H9 (cell line): ENCODE measurements around the gene FSTL1. TPM values are rescaled to one million over a fixed set of nuclear protein-coding genes. Genes with fewer than 3 reads are reported as not detected.

Experiments used
- DNase-seq: peaks from one replicate; pipeline ENCODE4 v3.0.0-alpha.2; 2017
- H2AFZ ChIP-seq: one replicate; pipeline ENCODE4 v1.6.1; 2013; ENCODE audit warnings: mild to moderate bottlenecking, low read length, control low read depth, moderate library complexity
- H2AK5ac ChIP-seq: 2 replicates; pipeline ENCODE4 v1.6.1; 2013; ENCODE audit warnings: low read length, control low read depth, mixed read lengths; ENCODE audit not compliant: insufficient read length
- H2BK120ac ChIP-seq: one replicate; pipeline ENCODE4 v1.6.1; 2013; ENCODE audit warnings: low read depth, mild to moderate bottlenecking, low read length, control low read depth, inconsistent platforms; ENCODE audit not compliant: poor library complexity, severe bottlenecking
- H2BK12ac ChIP-seq: 2 replicates; pipeline ENCODE4 v1.6.1; 2013; ENCODE audit warnings: low read length, control low read depth, mixed read lengths, low read depth; ENCODE audit not compliant: insufficient read length
- H2BK15ac ChIP-seq: 2 replicates; pipeline ENCODE4 v1.6.1; 2013; ENCODE audit warnings: low read depth, low read length, control low read depth
- H2BK20ac ChIP-seq: one replicate; pipeline ENCODE4 v1.6.1; 2013; ENCODE audit warnings: low read depth, mild to moderate bottlenecking, low read length, control low read depth, inconsistent platforms; ENCODE audit not compliant: poor library complexity, severe bottlenecking
- H2BK5ac ChIP-seq: 2 replicates; pipeline ENCODE4 v1.6.1; 2013; ENCODE audit warnings: low read length, control low read depth, mixed read lengths; ENCODE audit not compliant: insufficient read length
- H3K14ac ChIP-seq: 2 replicates; pipeline ENCODE4 v1.6.1; 2013; ENCODE audit warnings: low read length, control low read depth; ENCODE audit not compliant: insufficient read depth
- H3K18ac ChIP-seq: 2 replicates; pipeline ENCODE4 v1.6.1; 2013; ENCODE audit warnings: low read depth, mild to moderate bottlenecking, mixed read lengths, low read length, control low read depth; ENCODE audit not compliant: insufficient read length
- H3K23ac ChIP-seq: 2 replicates; pipeline ENCODE4 v1.6.1; 2013; ENCODE audit warnings: low read length, control low read depth, mixed read lengths, low read depth; ENCODE audit not compliant: insufficient read length
- H3K23me2 ChIP-seq: 2 replicates; pipeline ENCODE4 v1.6.1; 2013; ENCODE audit warnings: low read depth, mild to moderate bottlenecking, mixed read lengths, low read length, control low read depth; ENCODE audit not compliant: insufficient read length, poor library complexity, severe bottlenecking
- H3K27ac ChIP-seq: 2 replicates; pipeline ENCODE4 v1.5.1; 2013; ENCODE audit warnings: low read length, control low read depth, mixed read lengths, low read depth; ENCODE audit not compliant: insufficient read length
- H3K27me3 ChIP-seq: 2 replicates; pipeline ENCODE4 v1.6.1; 2013; ENCODE audit warnings: low read length, control low read depth, inconsistent platforms; ENCODE audit not compliant: insufficient read depth
- H3K4ac ChIP-seq: 2 replicates; pipeline ENCODE4 v1.6.1; 2013; ENCODE audit warnings: low read depth, mild to moderate bottlenecking, control low read depth, inconsistent platforms, low read length, moderate library complexity
- H3K4me1 ChIP-seq: 2 replicates; pipeline ENCODE4 v1.6.1; 2013; ENCODE audit warnings: low read length, control low read depth, inconsistent platforms; ENCODE audit not compliant: insufficient read depth
- H3K4me2 ChIP-seq: 2 replicates; pipeline ENCODE4 v1.6.1; 2013; ENCODE audit warnings: low read length, control low read depth, mixed read lengths; ENCODE audit not compliant: insufficient read length, insufficient read depth
- H3K56ac ChIP-seq: 2 replicates; pipeline ENCODE4 v1.6.1; 2013; ENCODE audit warnings: low read depth, mild to moderate bottlenecking, mixed read lengths, low read length, control low read depth; ENCODE audit not compliant: insufficient read length
- H3K79me1 ChIP-seq: 2 replicates; pipeline ENCODE4 v1.6.1; 2013; ENCODE audit warnings: low read depth, mild to moderate bottlenecking, moderate library complexity, low read length, control low read depth, inconsistent platforms; ENCODE audit not compliant: insufficient read depth, poor library complexity, severe bottlenecking
- H3K79me2 ChIP-seq: 2 replicates; pipeline ENCODE4 v1.6.1; 2013; ENCODE audit warnings: low read length, control low read depth, inconsistent platforms; ENCODE audit not compliant: insufficient read depth
- H3K9ac ChIP-seq: 2 replicates; pipeline ENCODE4 v1.6.1; 2013; ENCODE audit warnings: low read length, control low read depth, mixed read lengths; ENCODE audit not compliant: insufficient read length; ENCODE audit errors: extremely low read depth
- H3K9me3 ChIP-seq: one replicate; pipeline ENCODE4 v1.6.1; 2013; ENCODE audit warnings: low read depth, low read length, inconsistent platforms; ENCODE audit not compliant: control insufficient read depth
- H3T11ph ChIP-seq: one replicate; pipeline ENCODE4 v1.6.1; 2013; ENCODE audit warnings: mild to moderate bottlenecking, low read length, control low read depth, inconsistent platforms
- H4K20me1 ChIP-seq: one replicate; pipeline ENCODE4 v1.6.1; 2013; ENCODE audit not compliant: control insufficient read depth, insufficient read length, insufficient read depth
- H4K5ac ChIP-seq: 2 replicates; pipeline ENCODE4 v1.6.1; 2013; ENCODE audit warnings: low read depth, mild to moderate bottlenecking, mixed read lengths, low read length, control low read depth; ENCODE audit not compliant: insufficient read length
- H4K8ac ChIP-seq: replicated peaks from 2 replicates; pipeline ENCODE4 v1.6.1; 2013; ENCODE audit warnings: low read length, control low read depth, mixed read lengths, low read depth; ENCODE audit not compliant: insufficient read length
- H4K91ac ChIP-seq: 2 replicates; pipeline ENCODE4 v1.6.1; 2013; ENCODE audit warnings: low read depth, mild to moderate bottlenecking, moderate library complexity, mixed read lengths, low read length, control low read depth; ENCODE audit not compliant: insufficient read length
- H3K27ac Mint-ChIP-seq, 3 experiments: 2 replicates in 2 of 3; 3 replicates in 1 of 3; pipeline ENCODE4 v1.8.0; 2020 to 2021; ENCODE audit warnings: mixed read lengths in 3 of 3, mild to moderate bottlenecking in 1 of 3, moderate library complexity in 1 of 3
- H3K27me3 Mint-ChIP-seq: 2 replicates; pipeline ENCODE4 v1.8.0; 2021; ENCODE audit warnings: low read depth, mild to moderate bottlenecking, moderate library complexity, mixed read lengths
- H3K36me3 Mint-ChIP-seq, 3 experiments: 2 replicates in 2 of 3; 3 replicates in 1 of 3; pipeline ENCODE4 v1.8.0; 2020 to 2021; ENCODE audit warnings: low read depth in 3 of 3, mixed read lengths in 3 of 3; ENCODE audit not compliant: insufficient read depth in 1 of 3
- H3K4me1 Mint-ChIP-seq, 2 experiments: 2 replicates each; pipeline ENCODE4 v1.8.0; 2020; ENCODE audit warnings: mixed read lengths in 2 of 2
- H3K4me3 Mint-ChIP-seq, 2 experiments: 2 replicates in 1 of 2; 3 replicates in 1 of 2; pipeline ENCODE4 v1.8.0; 2020 to 2021; ENCODE audit warnings: mild to moderate bottlenecking in 2 of 2, mixed read lengths in 2 of 2, moderate library complexity in 1 of 2
- H3K9me3 Mint-ChIP-seq, 2 experiments: 2 replicates in 1 of 2; 3 replicates in 1 of 2; pipeline ENCODE4 v1.8.0; 2020; ENCODE audit warnings: mild to moderate bottlenecking in 2 of 2, mixed read lengths in 2 of 2, moderate library complexity in 1 of 2
- CTCF ChIP-seq: fragments of 200-600 bp; sonication (generic); conservative IDR thresholded peaks from 3 replicates; pipeline ENCODE4 v1.8.0; 2021; ENCODE audit warnings: antibody characterized with exemption, mild to moderate bottlenecking
- WGBS: extraction: QIAGEN DNeasy Blood & Tissue Kit; methylation state at CpG from one replicate; pipeline ENCODE4 v1.1.7; 2013; ENCODE audit warnings: missing lambda C conversion rate, low lambda C conversion rate, mixed read lengths; ENCODE audit not compliant: insufficient read length; ENCODE audit errors: extremely low coverage; 5-methylcytosine and 5-hydroxymethylcytosine counted together
- total RNA-seq: library from RNA; stranded (reverse); gene quantifications from 2 replicates; pipeline ENCODE4 v1.2.1, GENCODE V29; 2021

FSTL1 gene
- total RNA-seq, 1 experiment from 2014 or later: 326 TPM

DNA sequence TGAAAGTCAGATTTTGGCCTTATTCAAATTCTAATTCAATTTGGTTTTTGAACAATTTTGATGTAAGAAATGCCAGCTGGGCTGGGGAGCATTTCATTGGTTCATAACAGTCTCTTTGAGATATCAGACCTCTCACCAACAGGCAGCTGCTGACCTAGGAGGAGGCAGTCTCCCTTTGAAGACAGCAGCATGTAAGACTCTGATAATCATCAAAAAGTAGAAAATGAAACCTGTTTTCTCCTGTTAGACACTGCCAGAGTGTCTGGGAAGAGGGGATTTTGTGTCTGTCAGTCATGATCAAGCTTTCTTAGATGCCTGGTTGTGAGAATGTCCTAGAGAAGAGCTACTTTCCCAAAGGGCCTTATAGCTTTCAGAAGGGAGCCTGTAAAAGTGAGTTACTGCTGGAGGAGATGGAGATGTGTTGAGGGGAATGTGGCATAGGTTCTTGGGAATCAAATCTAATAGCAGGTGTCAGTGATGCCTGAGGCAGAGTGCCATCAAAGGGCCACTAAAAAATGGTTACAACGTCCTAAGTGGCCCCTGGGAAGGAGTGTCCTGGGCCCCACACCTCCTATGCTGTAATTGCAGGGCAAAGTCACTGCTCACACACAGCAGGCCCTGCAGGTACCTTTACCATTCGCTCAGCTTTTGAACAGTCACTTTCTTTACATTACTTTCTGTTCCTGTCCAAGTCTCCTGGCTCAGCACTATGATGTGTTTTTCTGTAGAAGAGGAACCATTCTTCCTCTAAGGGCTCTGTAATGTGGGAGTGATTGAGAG is 43.1 kb downstream of the FSTL1 start:
- Histone ChIP-seq H3K14ac (no peak overlapping the region), H3K4ac (no peak overlapping the region), H2BK120ac (no peak overlapping the region), H4K5ac (no peak overlapping the region), H3K27me3 (no peaks in the 10 kb centered on the region), H3K23ac (no peak overlapping the region), H4K20me1 (no peaks in the 10 kb centered on the region), H3K9me3 (no peaks in the 10 kb centered on the region), H3K9ac (no peak overlapping the region), H4K91ac (no peak overlapping the region), H3K18ac (no peak overlapping the region), H3K4me1 (no peaks in the 10 kb centered on the region), H2BK12ac (no peak overlapping the region), H3K23me2 (no peaks in the 10 kb centered on the region), H4K8ac (no peak overlapping the region), H3K27ac (no peak overlapping the region), H3K79me2 (no peaks in the 10 kb centered on the region), H3K79me1 (no peaks in the 10 kb centered on the region), H2AK5ac (no peak overlapping the region), H3K4me2 (no peak overlapping the region), H2BK20ac (no peak overlapping the region), H3T11ph (no peak overlapping the region), H2AFZ (no peak overlapping the region), H2BK5ac (no peak overlapping the region), H3K56ac (no peak overlapping the region), H2BK15ac (no peak overlapping the region)
- H3K4me1 Mint-ChIP-seq: no peaks in the 10 kb centered on the region
- no peaks in the 10 kb centered on the region for H3K27me3 Mint-ChIP-seq
- peaks cover 58 to 91% (median 90%) of the 10 kb centered on the region in 3 experiments for H3K36me3 Mint-ChIP-seq
- no peaks in the 10 kb centered on the region for H3K9me3 Mint-ChIP-seq
- no peak for DNase-seq
- no peak overlapping the region for H3K27ac Mint-ChIP-seq
- no CpG with 5 or more reads among the region's 2 CpGs for WGBS
- no peak for TF ChIP-seq CTCF
- no peak overlapping the region for H3K4me3 Mint-ChIP-seq
